ENCODE results near the gene JKAMP. TPM values are rescaled to one million over a fixed set of nuclear protein-coding genes. Genes with fewer than 3 reads are reported as not detected.

JKAMP gene
- total RNA-seq, 1 donor from 2014 or later = 28.8 TPM

DNA sequence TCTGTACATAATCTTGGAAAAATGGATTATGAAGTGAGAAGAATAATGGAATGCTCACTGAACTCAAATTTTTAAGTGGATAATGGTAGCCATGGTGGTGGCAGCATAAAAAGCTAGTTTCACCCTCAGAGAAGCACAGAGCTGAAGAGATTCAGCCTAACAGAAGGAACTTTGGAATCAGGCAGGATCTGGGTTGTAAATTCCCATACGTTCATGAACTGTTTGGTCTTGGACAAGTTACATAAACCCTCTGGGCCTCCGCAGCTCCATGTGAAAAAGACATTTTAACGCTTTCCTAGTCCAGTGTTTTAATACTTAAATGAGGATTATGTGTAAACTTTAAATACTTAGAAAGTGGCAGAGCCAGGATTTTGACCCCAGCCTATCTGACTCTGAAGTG, 26.6 kb downstream of the JKAMP start:
- ChIA-PET CTCF (no interaction called here), POLR2A (no interaction called here)
- Mint-ChIP-seq H3K36me3 (ENCODE audit: low read depth) (no peaks in the 10 kb centered on the region), H3K4me1 (no peaks in the 10 kb centered on the region), H3K4me3 (no peak overlapping the region), H3K9me3 (no peaks in the 10 kb centered on the region), H3K27me3 (peaks cover 3% of the 10 kb centered on the region), H3K27ac (no peak overlapping the region)
- TF ChIP-seq, protein P1, sequence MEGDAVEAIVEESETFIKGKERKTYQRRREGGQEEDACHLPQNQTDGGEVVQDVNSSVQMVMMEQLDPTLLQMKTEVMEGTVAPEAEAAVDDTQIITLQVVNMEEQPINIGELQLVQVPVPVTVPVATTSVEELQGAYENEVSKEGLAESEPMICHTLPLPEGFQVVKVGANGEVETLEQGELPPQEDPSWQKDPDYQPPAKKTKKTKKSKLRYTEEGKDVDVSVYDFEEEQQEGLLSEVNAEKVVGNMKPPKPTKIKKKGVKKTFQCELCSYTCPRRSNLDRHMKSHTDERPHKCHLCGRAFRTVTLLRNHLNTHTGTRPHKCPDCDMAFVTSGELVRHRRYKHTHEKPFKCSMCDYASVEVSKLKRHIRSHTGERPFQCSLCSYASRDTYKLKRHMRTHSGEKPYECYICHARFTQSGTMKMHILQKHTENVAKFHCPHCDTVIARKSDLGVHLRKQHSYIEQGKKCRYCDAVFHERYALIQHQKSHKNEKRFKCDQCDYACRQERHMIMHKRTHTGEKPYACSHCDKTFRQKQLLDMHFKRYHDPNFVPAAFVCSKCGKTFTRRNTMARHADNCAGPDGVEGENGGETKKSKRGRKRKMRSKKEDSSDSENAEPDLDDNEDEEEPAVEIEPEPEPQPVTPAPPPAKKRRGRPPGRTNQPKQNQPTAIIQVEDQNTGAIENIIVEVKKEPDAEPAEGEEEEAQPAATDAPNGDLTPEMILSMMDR (IDR thresholded peaks at IDR 0.05) = no peak
- ATAC-seq (ENCODE audit: low read depth) = no peak
- no peak for DNase-seq
- intact Hi-C loops (cut with micrococcal nuclease) = no loop called here

DNA sequence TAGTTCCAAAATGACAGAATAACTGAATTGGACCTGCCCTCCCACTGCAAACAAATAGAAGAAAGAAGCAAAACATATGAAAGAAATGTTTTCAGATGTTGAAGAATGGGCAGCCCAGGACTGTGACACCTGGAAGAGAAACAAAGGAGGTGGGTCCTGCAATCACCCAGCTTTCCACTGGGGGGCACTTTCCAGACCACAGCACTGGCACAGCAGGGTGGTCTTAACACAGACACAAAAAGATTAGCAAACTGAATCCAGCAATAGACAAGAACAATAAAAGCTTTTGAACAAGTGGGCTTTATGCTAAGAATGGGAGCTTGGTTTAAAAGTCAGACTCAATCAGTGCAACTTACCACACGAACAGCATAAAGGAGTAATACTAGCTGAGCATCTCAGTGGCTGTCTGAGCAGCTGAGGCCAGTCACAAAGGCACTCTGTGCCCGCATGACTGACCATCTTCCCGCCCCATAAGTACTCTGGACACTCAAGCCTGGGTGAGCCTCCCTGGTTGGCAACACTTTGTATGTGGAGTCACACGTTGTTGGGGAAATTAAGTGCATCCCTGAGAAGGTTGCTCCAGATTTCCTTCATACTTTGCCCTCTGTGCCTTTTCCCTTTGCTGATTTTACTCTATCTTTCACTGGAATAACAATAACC, 27.7 kb downstream of the JKAMP start:
- Mint-ChIP-seq H3K4me3 (no peak overlapping the region), H3K27ac (no peak overlapping the region), H3K27me3 (peaks cover 3% of the 10 kb centered on the region), H3K4me1 (no peaks in the 10 kb centered on the region), H3K36me3 (ENCODE audit: low read depth) (no peaks in the 10 kb centered on the region), H3K9me3 (no peaks in the 10 kb centered on the region)
- TF ChIP-seq, protein P1 (IDR thresholded peaks at IDR 0.05) = no peak
- ATAC-seq (ENCODE audit: low read depth) (no peak), DNase-seq (no peak)
- ChIA-PET POLR2A (no interaction called here), CTCF (interaction anchor here (0.7 to 1.9 kb wide), 3 partner anchors 11 to 672 kb away, joined by 3 to 7 read pairs (median 4); no protein-coding TSS in a partner anchor)
- intact Hi-C loops (cut with micrococcal nuclease) = loop anchor here (1.0 kb wide), 1 partner anchor 672 kb away; no protein-coding TSS in a partner anchor

GRCh38 chr14:59520224-59520623, 35.9 kb downstream of the JKAMP start:
- H3K9me3 Mint-ChIP-seq = no peaks in the 10 kb centered on the region
- POLR2A ChIA-PET = no interaction called here
- ATAC-seq (ENCODE audit: low read depth) (no peak), DNase-seq (no peak)
- no peaks in the 10 kb centered on the region for H3K36me3 Mint-ChIP-seq (ENCODE audit: low read depth)
- TF ChIP-seq, protein P1 (IDR thresholded peaks at IDR 0.05) = no peak
- H3K4me3 Mint-ChIP-seq = no peak overlapping the region
- H3K4me1 Mint-ChIP-seq = no peaks in the 10 kb centered on the region
- peaks cover under 1% of the 10 kb centered on the region for H3K27me3 Mint-ChIP-seq
- intact Hi-C loops (cut with micrococcal nuclease) = no loop called here
- CTCF ChIA-PET = no interaction called here
- no peak overlapping the region for H3K27ac Mint-ChIP-seq

DNA sequence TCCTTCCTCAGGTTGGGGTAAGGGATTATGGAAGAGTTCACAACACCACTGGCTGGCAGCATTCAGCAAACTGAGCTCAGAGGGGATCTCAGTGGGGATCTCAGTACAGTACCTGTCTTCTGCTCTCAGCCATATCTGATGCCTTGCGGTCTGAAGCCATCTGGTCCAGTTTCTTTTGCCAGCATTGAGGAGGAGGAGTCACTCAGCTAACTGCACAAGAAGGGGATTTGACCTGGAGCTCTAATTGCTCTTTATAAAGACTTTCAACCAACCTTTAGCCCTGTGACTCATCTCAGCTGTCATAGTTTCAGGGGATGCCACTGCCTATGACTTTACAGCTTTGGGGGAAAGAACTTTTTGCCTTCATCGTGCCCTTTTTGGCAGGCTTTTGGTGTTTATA, 44.9 kb downstream of the JKAMP start:
- CTCF ChIA-PET = no interaction called here
- DNase-seq (no peak), ATAC-seq (ENCODE audit: low read depth) (no peak)
- Mint-ChIP-seq H3K9me3 (peaks cover 8% of the 10 kb centered on the region), H3K27me3 (peaks cover 19% of the 10 kb centered on the region), H3K4me3 (no peak overlapping the region), H3K4me1 (no peaks in the 10 kb centered on the region), H3K36me3 (ENCODE audit: low read depth) (no peaks in the 10 kb centered on the region), H3K27ac (no peak overlapping the region)
- intact Hi-C loops (cut with micrococcal nuclease) = no loop called here
- TF ChIP-seq, protein P1 (IDR thresholded peaks at IDR 0.05) = no peak
- POLR2A ChIA-PET = no interaction called here

GRCh38 chr14:59530349-59530748, 46.0 kb downstream of the JKAMP start:
- TF ChIP-seq, protein P1 (IDR thresholded peaks at IDR 0.05) = no peak
- POLR2A ChIA-PET = no interaction called here
- intact Hi-C loops (cut with micrococcal nuclease) = no loop called here
- Mint-ChIP-seq H3K27me3 (peaks cover 17% of the 10 kb centered on the region), H3K9me3 (peaks cover 8% of the 10 kb centered on the region), H3K4me3 (no peak overlapping the region), H3K36me3 (ENCODE audit: low read depth) (no peaks in the 10 kb centered on the region), H3K27ac (no peak overlapping the region), H3K4me1 (no peaks in the 10 kb centered on the region)
- ATAC-seq (ENCODE audit: low read depth) (no peak), DNase-seq (no peak)
- CTCF ChIA-PET = no interaction called here
